ENCODE data around the gene RANBP10. TPM values are rescaled to one million over a fixed set of nuclear protein-coding genes. Genes with fewer than 3 reads are reported as not detected.

RANBP10 gene
- total RNA-seq, 4 donors from 2014 or later: 6.4 to 12.9 (median 10.8) TPM

DNA sequence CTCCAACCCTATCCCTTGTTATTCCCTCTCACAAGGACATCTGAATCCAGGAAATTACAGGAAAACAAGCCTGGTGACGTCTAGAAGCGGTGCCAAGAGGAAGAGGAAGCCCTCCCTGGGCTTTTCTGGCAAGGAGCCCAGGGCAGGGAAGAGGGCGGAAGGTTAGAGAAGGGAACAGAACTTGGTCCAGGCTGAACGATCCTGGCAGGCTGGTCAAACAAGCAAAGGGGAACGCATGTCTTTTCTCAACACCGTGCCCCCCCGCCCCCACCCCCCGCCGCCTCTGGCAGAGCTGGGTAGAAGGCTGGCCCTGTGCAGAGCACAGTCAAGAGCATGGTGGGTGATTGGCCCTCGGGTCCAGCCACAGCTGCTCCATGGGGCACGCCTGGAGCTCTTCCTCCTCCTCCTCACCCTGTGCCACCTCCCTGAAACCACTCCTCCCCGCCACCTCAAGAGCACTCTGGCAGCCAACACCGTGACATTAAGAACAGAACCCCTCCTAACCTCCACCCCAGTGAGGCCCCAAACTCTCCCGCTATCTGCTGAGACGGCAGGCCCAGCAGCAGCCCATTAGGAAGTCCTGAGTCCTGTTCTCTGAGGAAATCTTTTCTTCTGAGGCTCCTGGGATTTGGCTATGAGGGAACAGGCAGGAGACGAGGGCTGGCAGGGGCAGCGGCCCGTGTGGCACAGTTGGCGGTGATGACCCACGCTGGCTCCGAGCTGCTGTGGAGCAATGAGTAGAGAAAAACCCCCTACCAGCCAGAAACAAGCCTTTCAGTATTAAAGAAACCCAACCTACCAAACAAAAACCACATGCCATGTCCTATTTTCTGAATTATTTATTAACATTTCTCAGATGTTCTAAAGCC lies 132.4 kb downstream of the RANBP10 start:
- Histone ChIP-seq H3K27ac (peak overlapping the region; percentile 68 to 86 (median 77)), H3K9me3 (no peaks in the 10 kb centered on the region), H3K36me3 (peaks cover 0 to 12% (median 0%) of the 10 kb centered on the region in 3 donors), H3K27me3 (no peaks in the 10 kb centered on the region), H3K4me3 (no peak overlapping the region), H3K4me1 (peaks cover 30 to 70% (median 44%) of the 10 kb centered on the region in 3 donors)
- intact Hi-C loops (cut with DNase I): loop anchor here (10.0 kb wide), 1 partner anchor 141 kb away; no protein-coding TSS in a partner anchor
- TF ChIP-seq CTCF (IDR thresholded peaks at IDR 0.05) (no peak), POLR2A (IDR thresholded peaks at IDR 0.05) (no peak)
- WGBS, 2 donors: 23 to 41% methylated on average over 15 to 20 of the region's 21 CpGs
- no peak for DNase-seq

Small RNA genes lying within 50 kb of the gene (small RNA-seq; reads per million reads assigned to genes)
- gene AC040162.2: 0 reads per million in 4 donors

Other genes starting within 250 kb of the RANBP10 start
- gene CTCF, start 244.0 kb downstream of the RANBP10 start, total RNA-seq: 10 to 100 TPM; 29.9 to 35.5 (median 33.5) TPM
- 1 to 10 TPM in 2 of 4 donors, under 1 TPM in 2; 0.64 to 3.1 (median 1.6) TPM for gene CARMIL2, start 161.4 kb downstream of the RANBP10 start, total RNA-seq
- 10 to 100 TPM in 2 of 4 donors, 1 to 10 TPM in 2; 5.7 to 18.7 (median 8.8) TPM for gene ACD, start 146.3 kb downstream of the RANBP10 start, total RNA-seq
- gene PARD6A, start 145.6 kb downstream of the RANBP10 start, total RNA-seq: 1 to 10 TPM; 1.1 to 2.3 (median 2.1) TPM
- 10 to 100 TPM in 3 of 4 donors, 1 to 10 TPM in 1; 6.1 to 12.9 (median 12.2) TPM for gene ENKD1, start 139.8 kb downstream of the RANBP10 start, total RNA-seq
- gene C16orf86, start 139.7 kb downstream of the RANBP10 start, total RNA-seq: 1 to 10 TPM in 3 of 4 donors, not detected in 1; 1.1 to 3.1 (median 2.4) TPM
- gene GFOD2, start 87.2 kb downstream of the RANBP10 start, total RNA-seq: 10 to 100 TPM; 26.1 to 63.3 (median 37.3) TPM
- gene TSNAXIP1, start 329 bp upstream of the RANBP10 start, total RNA-seq: under 1 TPM; 0.15 to 0.97 (median 0.72) TPM
- 10 to 100 TPM; 35.8 to 48.8 (median 42.1) TPM for gene THAP11, start 35.8 kb upstream of the RANBP10 start, total RNA-seq
- gene NUTF2, start 40.4 kb upstream of the RANBP10 start, total RNA-seq: 10 to 100 TPM; 41.4 to 85.1 (median 63.7) TPM
- 10 to 100 TPM; 12.3 to 42.7 (median 19.6) TPM for gene CENPT, start 41.1 kb upstream of the RANBP10 start, total RNA-seq
- 10 to 100 TPM; 26.5 to 46.9 (median 37.0) TPM for gene EDC4, start 66.5 kb upstream of the RANBP10 start, total RNA-seq
- under 1 TPM in 2 of 4 donors, not detected in 2; 0.57 to 0.99 TPM for gene NRN1L, start 78.3 kb upstream of the RANBP10 start, total RNA-seq
- gene PSKH1, start 86.7 kb upstream of the RANBP10 start, total RNA-seq: 10 to 100 TPM in 3 of 4 donors, 1 to 10 TPM in 1; 8.5 to 18.3 (median 13.8) TPM
- gene CTRL, start 125.3 kb upstream of the RANBP10 start, total RNA-seq: 1 to 10 TPM in 2 of 4 donors, not detected in 2; 1.2 to 1.8 TPM
- 10 to 100 TPM; 20.7 to 28.4 (median 25.3) TPM for gene PSMB10, start 130.3 kb upstream of the RANBP10 start, total RNA-seq
- 10 to 100 TPM in 1 of 4 donors, 1 to 10 TPM in 3; 1.2 to 12.4 (median 3.8) TPM for gene LCAT, start 137.6 kb upstream of the RANBP10 start, total RNA-seq
- gene SLC12A4, start 162.1 kb upstream of the RANBP10 start, total RNA-seq: 10 to 100 TPM in 2 of 4 donors, 1 to 10 TPM in 2; 7.4 to 29.8 (median 18.2) TPM
- gene DPEP3, start 173.9 kb upstream of the RANBP10 start, total RNA-seq: not detected
- gene DPEP2, start 192.9 kb upstream of the RANBP10 start, total RNA-seq: 1 to 10 TPM in 2 of 4 donors, under 1 TPM in 1, not detected in 1; 0.18 to 6.2 (median 4.0) TPM
- gene DPEP2NB, start 209.4 kb upstream of the RANBP10 start, total RNA-seq: not detected
- 10 to 100 TPM in 3 of 4 donors, 1 to 10 TPM in 1; 9.7 to 12.8 (median 11.6) TPM for gene DDX28, start 216.7 kb upstream of the RANBP10 start, total RNA-seq
- gene DUS2, start 216.7 kb upstream of the RANBP10 start, total RNA-seq: 10 to 100 TPM in 3 of 4 donors, 1 to 10 TPM in 1; 9.9 to 26.1 (median 14.7) TPM

Measured in esophagus squamous epithelium (tissue), 5 donors.